ENCODE measurements around the gene GOLGA3. TPM values are rescaled to one million over a fixed set of nuclear protein-coding genes. Genes with fewer than 3 reads are reported as not detected.

Gene GOLGA3
- total RNA-seq, 2 donors from 2014 or later, result 38.2 to 43.5 TPM

DNA sequence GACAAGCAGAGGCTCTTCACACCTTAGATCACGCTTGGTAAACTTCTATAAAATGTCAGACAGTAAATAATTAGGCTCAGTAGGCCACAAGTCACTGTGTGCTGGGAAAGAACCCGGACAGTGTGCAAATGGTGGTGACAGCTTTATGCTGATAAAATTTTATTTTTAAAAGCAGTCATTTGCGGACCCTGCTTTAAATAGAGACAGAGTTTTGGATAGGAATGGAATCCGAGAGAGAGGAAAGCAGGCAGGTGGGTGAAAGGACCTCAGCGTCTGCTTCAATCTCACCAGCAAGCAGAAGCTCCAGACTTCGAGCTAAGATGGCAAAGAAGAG is 88.4 kb downstream of the GOLGA3 start:
- Histone ChIP-seq H3K9me3 (ENCODE audit: control insufficient read depth, low read length) (no peaks in the 10 kb centered on the region), H3K4me1 (ENCODE audit: control insufficient read depth, insufficient read depth, low read length) (no peaks in the 10 kb centered on the region), H3K27ac (ENCODE audit: low read depth, low read length) (no peak overlapping the region), H3K27me3 (ENCODE audit: control insufficient read depth, insufficient read depth, low read length, poor library complexity, severe bottlenecking) (no peaks in the 10 kb centered on the region), H3K36me3 (ENCODE audit: control insufficient read depth, insufficient read depth, low read length) (peaks cover 92% of the 10 kb centered on the region), H3K9ac (ENCODE audit: extremely low read depth, low read length, poor library complexity, severe bottlenecking) (no peak overlapping the region), H3K4me3 (ENCODE audit: low read length) (no peak overlapping the region)
- Mint-ChIP-seq H3K27me3 (ENCODE audit: insufficient read depth) (no peaks in the 10 kb centered on the region), H3K9me3 (no peaks in the 10 kb centered on the region), H3K27ac (peak overlapping the region; percentile 31), H3K36me3 (ENCODE audit: low read depth) (peaks cover 89% of the 10 kb centered on the region), H3K4me1 (no peaks in the 10 kb centered on the region), H3K4me3 (no peak overlapping the region)
- DNase-seq, result no peak
- WGBS, 2 experiments (ENCODE audit: insufficient coverage in 1 of 2, insufficient read length in 1 of 2), result 91 to 97% methylated on average over 6 of the region's 6 CpGs
- TF ChIP-seq, protein P1, sequence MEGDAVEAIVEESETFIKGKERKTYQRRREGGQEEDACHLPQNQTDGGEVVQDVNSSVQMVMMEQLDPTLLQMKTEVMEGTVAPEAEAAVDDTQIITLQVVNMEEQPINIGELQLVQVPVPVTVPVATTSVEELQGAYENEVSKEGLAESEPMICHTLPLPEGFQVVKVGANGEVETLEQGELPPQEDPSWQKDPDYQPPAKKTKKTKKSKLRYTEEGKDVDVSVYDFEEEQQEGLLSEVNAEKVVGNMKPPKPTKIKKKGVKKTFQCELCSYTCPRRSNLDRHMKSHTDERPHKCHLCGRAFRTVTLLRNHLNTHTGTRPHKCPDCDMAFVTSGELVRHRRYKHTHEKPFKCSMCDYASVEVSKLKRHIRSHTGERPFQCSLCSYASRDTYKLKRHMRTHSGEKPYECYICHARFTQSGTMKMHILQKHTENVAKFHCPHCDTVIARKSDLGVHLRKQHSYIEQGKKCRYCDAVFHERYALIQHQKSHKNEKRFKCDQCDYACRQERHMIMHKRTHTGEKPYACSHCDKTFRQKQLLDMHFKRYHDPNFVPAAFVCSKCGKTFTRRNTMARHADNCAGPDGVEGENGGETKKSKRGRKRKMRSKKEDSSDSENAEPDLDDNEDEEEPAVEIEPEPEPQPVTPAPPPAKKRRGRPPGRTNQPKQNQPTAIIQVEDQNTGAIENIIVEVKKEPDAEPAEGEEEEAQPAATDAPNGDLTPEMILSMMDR (conservative IDR thresholded peaks at IDR 0.05), result no peak

DNA sequence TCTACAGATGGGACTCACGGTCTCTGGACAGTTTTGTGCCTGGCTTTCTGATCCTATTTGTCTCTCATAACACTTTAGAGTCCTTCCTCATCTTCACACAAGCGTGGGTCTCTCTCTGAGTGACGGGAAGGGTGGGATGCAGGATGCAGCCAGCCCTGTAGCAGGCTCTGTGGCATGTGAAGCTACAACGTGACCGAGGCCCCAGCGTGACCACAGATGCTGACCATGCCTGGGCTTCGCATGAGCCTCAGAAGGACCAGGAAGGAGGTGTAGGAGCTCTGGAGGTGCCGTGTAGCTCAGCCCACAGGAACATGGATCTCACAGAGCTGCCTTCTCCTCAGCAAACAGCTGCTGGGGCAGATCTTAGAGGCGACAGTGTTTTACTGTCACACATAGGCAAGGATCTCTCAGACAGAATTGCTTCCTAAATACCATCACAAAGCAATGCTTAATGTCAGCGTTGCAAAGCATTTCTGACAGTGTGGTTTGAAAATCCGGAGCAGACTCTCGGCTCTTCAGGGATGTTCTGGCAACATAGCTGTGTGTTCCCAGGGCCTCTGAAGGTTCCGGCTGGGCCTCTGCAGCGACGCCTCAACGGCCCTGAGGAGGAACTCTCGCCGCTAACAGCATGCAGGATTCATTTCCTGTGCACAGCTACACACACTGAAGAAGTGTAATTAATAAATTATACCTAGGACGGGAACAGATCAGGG is 88.9 kb downstream of the GOLGA3 start:
- H3K27ac Mint-ChIP-seq, result no peak overlapping the region
- no peaks in the 10 kb centered on the region for H3K9me3 ChIP-seq (ENCODE audit: control insufficient read depth, low read length)
- no peak overlapping the region for H3K9ac ChIP-seq (ENCODE audit: extremely low read depth, low read length, poor library complexity, severe bottlenecking)
- H3K36me3 Mint-ChIP-seq (ENCODE audit: low read depth), result peaks cover 88% of the 10 kb centered on the region
- no peaks in the 10 kb centered on the region for H3K27me3 Mint-ChIP-seq (ENCODE audit: insufficient read depth)
- WGBS, 2 experiments (ENCODE audit: insufficient coverage in 1 of 2, insufficient read length in 1 of 2), result 95 to 97% methylated on average over 19 of the region's 19 CpGs
- H3K27me3 ChIP-seq (ENCODE audit: control insufficient read depth, insufficient read depth, low read length, poor library complexity, severe bottlenecking), result no peaks in the 10 kb centered on the region
- H3K4me1 ChIP-seq (ENCODE audit: control insufficient read depth, insufficient read depth, low read length), result no peaks in the 10 kb centered on the region
- TF ChIP-seq, protein P1 (conservative IDR thresholded peaks at IDR 0.05), result no peak
- H3K4me3 ChIP-seq (ENCODE audit: low read length), result no peak overlapping the region
- DNase-seq, result peak; percentile 39
- no peak overlapping the region for H3K27ac ChIP-seq (ENCODE audit: low read depth, low read length)
- peaks cover 92% of the 10 kb centered on the region for H3K36me3 ChIP-seq (ENCODE audit: control insufficient read depth, insufficient read depth, low read length)
- no peaks in the 10 kb centered on the region for H3K4me1 Mint-ChIP-seq
- no peak overlapping the region for H3K4me3 Mint-ChIP-seq
- H3K9me3 Mint-ChIP-seq, result no peaks in the 10 kb centered on the region

DNA sequence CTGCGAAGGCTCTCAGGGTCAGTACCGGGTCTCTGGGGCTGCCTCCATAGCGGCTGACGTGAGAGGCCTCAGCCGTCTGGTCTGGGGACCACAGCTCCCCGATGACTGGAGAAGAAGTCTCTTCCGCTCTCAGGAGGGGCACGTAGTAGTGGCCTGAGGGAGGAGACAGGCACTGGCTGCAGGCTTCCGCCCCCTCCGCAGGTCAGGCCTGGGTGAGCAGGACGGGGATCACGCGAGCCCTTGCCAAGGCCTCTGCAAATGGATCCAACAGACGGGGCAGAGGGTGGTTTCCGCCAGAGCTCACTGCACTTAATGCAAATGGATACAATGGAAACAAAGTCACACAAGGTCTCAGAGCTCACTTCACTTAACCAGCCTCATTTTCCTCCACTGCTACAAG is 91.8 kb downstream of the GOLGA3 start:
- no peaks in the 10 kb centered on the region for H3K27me3 ChIP-seq (ENCODE audit: control insufficient read depth, insufficient read depth, low read length, poor library complexity, severe bottlenecking)
- WGBS, 2 experiments (ENCODE audit: insufficient coverage in 1 of 2, insufficient read length in 1 of 2), result 96 to 97% methylated on average over 15 of the region's 15 CpGs
- Mint-ChIP-seq H3K27me3 (ENCODE audit: insufficient read depth) (no peaks in the 10 kb centered on the region), H3K27ac (peak overlapping the region; percentile 27), H3K4me3 (no peak overlapping the region), H3K9me3 (no peaks in the 10 kb centered on the region), H3K4me1 (no peaks in the 10 kb centered on the region), H3K36me3 (ENCODE audit: low read depth) (peaks cover 89% of the 10 kb centered on the region)
- peaks cover 86% of the 10 kb centered on the region for H3K36me3 ChIP-seq (ENCODE audit: control insufficient read depth, insufficient read depth, low read length)
- H3K9me3 ChIP-seq (ENCODE audit: control insufficient read depth, low read length), result no peaks in the 10 kb centered on the region
- no peak overlapping the region for H3K27ac ChIP-seq (ENCODE audit: low read depth, low read length)
- H3K9ac ChIP-seq (ENCODE audit: extremely low read depth, low read length, poor library complexity, severe bottlenecking), result no peak overlapping the region
- DNase-seq, result peak; percentile 41
- H3K4me3 ChIP-seq (ENCODE audit: low read length), result no peak overlapping the region
- TF ChIP-seq, protein P1 (conservative IDR thresholded peaks at IDR 0.05), result no peak
- no peaks in the 10 kb centered on the region for H3K4me1 ChIP-seq (ENCODE audit: control insufficient read depth, insufficient read depth, low read length)
